Measurements from ENCODE around the gene TSTD1.

DNA sequence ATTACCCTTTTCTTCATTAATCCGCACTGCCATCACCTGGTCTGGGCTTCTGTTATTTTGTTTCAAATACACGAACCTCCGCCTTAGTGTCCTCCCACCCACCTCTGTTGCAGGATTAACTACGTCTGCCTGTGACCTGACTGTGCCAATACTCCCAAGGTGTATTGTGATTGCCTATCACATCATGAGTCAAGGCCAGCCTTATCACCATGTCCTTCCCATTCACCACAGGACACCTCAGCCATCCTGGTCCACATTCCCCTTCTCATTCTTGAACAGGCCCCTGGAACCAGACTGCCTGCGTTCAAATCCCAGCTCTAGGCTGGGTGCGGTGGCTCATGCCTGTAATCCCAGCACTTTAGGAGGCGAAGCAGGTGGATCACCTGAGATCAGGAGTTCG is 32.2 kb downstream of the TSTD1 start:
- no peak for TF ChIP-seq SIN3A (IDR thresholded peaks at IDR 0.05; ENCODE audit: borderline replicate concordance, insufficient read depth, low read length)
- no peak for TF ChIP-seq POLR2AphosphoS5 (IDR thresholded peaks at IDR 0.05; ENCODE audit: low read depth, low read length)

All from PFSK-1 (cell line).